ENCODE results near the gene MYBBP1A. TPM values are rescaled to one million over a fixed set of nuclear protein-coding genes. Genes with fewer than 3 reads are reported as not detected.

The MYBBP1A gene
- total and polyA plus RNA-seq, 9 of the 15 experiments (the other 6 are each of a cell fraction or from before 2014, with no cell fraction given) = 2.0 to 114 (median 47.2) TPM

GRCh38 chr17:4554997-4555799, at the start of gene MYBBP1A (continued):
- no peak for TF ChIP-seq HEY1 (CRISPR knock-in tag; IDR thresholded peaks at IDR 0.05; ENCODE audit: borderline replicate concordance)
- TF ChIP-seq ARHGAP35 (IDR thresholded peaks at IDR 0.05; ENCODE audit: partially characterized antibody) = no peak
- TF ChIP-seq, protein P1, sequence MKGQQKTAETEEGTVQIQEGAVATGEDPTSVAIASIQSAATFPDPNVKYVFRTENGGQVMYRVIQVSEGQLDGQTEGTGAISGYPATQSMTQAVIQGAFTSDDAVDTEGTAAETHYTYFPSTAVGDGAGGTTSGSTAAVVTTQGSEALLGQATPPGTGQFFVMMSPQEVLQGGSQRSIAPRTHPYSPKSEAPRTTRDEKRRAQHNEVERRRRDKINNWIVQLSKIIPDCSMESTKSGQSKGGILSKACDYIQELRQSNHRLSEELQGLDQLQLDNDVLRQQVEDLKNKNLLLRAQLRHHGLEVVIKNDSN (CRISPR knock-in tag; IDR thresholded peaks at IDR 0.05) = peak; percentile 75
- TF ChIP-seq KLF6 (CRISPR knock-in tag; IDR thresholded peaks at IDR 0.05; ENCODE audit: borderline replicate concordance) = no peak
- no peak for TF ChIP-seq CREBBP (IDR thresholded peaks at IDR 0.05; ENCODE audit: low read depth, low read length)
- TF ChIP-seq ID3 (CRISPR knock-in tag; IDR thresholded peaks at IDR 0.05) = no peak
- TF ChIP-seq ID3 (tag; IDR thresholded peaks at IDR 0.05) = no peak
- no peak for TF ChIP-seq HSF4 (CRISPR knock-in tag; IDR thresholded peaks at IDR 0.05; ENCODE audit: borderline replicate concordance)
- no peak for TF ChIP-seq NR2F6 (CRISPR knock-in tag; IDR thresholded peaks at IDR 0.05)
- no peak for TF ChIP-seq PYGO2 (tag; IDR thresholded peaks at IDR 0.05)
- peak; percentile 94 for TF ChIP-seq NR2C1 (IDR thresholded peaks at IDR 0.05)
- TF ChIP-seq NR2C1 (tag; IDR thresholded peaks at IDR 0.05) = peak; percentile 95
- no peak for TF ChIP-seq HOXB6 (CRISPR knock-in tag; IDR thresholded peaks at IDR 0.05; ENCODE audit: borderline replicate concordance)
- TF ChIP-seq U2AF1 (optimal IDR thresholded peaks at IDR 0.05; ENCODE audit: low read depth, low read length) = no peak
- TF ChIP-seq PTRF (tag; IDR thresholded peaks at IDR 0.05) = no peak
- no peak for TF ChIP-seq MEF2A (IDR thresholded peaks at IDR 0.05; ENCODE audit: control insufficient read depth, low read depth, low read length)
- TF ChIP-seq EWSR1 (IDR thresholded peaks at IDR 0.05; ENCODE audit: borderline replicate concordance, low read depth, partially characterized antibody) = no peak
- no peak for TF ChIP-seq RFX7 (CRISPR knock-in tag; IDR thresholded peaks at IDR 0.05)
- no peak; the same call in 1 of the 2 replicates for TF ChIP-seq TOE1 (IDR thresholded peaks at IDR 0.05; ENCODE audit: borderline replicate concordance)
- no peak for TF ChIP-seq TOE1 (CRISPR knock-in tag; IDR thresholded peaks at IDR 0.05; ENCODE audit: borderline replicate concordance, low read depth)
- TF ChIP-seq HDGF (IDR thresholded peaks at IDR 0.05) = no peak
- no peak for TF ChIP-seq DMBX1 (CRISPR knock-in tag; IDR thresholded peaks at IDR 0.05; ENCODE audit: borderline replicate concordance)
- TF ChIP-seq PURB (CRISPR knock-in tag; IDR thresholded peaks at IDR 0.05; ENCODE audit: low read depth) = no peak
- no peak for TF ChIP-seq MBD1 (CRISPR knock-in tag; IDR thresholded peaks at IDR 0.05)
- no peak for TF ChIP-seq SREBF2 (CRISPR knock-in tag; IDR thresholded peaks at IDR 0.05)
- TF ChIP-seq ZNF121 (CRISPR knock-in tag; conservative IDR thresholded peaks at IDR 0.05) = no peak

Data from K562 (cell line).